Activated CD4-positive, alpha-beta T cell treated with anti-CD3 and anti-CD28 coated beads, Interleukin-10, Interleukin-2, amounts not matched to agents 100 ng/mL and 50 ng/mL, durations not matched to agents 16 hours and 8 hours (primary cell): ENCODE data around the gene NDUFB10.

Experiments
- DNase-seq: peaks from one replicate; pipeline ENCODE4 v3.0.0-alpha.2; 2020

Gene NDUFB10

DNA sequence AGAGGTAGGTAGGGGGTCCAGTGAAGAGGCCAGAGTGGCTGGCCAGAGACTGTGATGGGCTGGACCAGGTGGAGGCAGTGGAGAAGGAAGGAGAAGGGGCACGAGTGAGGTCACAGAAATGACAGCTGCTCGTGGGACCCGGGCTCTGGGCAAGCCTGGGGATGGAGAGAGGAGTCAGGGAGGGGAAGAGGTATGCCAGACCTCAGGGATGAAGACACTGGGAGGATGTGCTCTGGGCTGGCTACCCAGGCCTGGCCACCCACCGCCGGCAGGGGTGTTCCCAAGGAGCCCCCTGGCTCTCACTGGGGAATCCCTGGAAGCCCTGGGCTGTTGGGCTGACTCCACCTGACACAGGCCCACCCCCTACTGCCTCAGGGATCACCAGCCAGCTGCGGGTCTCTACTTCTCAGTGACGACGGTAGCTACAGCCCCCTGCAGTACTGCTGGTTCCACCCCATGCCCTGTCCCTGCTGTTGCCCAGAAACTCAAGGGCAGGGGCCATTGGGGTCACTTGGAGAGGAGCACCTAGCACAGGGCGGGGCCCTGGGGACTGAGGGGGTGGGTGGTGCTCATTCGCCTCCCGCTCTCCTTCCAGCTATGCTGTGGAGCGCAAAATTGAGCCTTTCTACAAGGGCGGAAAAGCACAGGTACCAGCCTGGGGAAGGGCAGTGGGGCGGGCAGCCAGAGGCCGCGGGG lies 14.3 kb downstream of the NDUFB10 start:
- no peak for DNase-seq

DNA sequence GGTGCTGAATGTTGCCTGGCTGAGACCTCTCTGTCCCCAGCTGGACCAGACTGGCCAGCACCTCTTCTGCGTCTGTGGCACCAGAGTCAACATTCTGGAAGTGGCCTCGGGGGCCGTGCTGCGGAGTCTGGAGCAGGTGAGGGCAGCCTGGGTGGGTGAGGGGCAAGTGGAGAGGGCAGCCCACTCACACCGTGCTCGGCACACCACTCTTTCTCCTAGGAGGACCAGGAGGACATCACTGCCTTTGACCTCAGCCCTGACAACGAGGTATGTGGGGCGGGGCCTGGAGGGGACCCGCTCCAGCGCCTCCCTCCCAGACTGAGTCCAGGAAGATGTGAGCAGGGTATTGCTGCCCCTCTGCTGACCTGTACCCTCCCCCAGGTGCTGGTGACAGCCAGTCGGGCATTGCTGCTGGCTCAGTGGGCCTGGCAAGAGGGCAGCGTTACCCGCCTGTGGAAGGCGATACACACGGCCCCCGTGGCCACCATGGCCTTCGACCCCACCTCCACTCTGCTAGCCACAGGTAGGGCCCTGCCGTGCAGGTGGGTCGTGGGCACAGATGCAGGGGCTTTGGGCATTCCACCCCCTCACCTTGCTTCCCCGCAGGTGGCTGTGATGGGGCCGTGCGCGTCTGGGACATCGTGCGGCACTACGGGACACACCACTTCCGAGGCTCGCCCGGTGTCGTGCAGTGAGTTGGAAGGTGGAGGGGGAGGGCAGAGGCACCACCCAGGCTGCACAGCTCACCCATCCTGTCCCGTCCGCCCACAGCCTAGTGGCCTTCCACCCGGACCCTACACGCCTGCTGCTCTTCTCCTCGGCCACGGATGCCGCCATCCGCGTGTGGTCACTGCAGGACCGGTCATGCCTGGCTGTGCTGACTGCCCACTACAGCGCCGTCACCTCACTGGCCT lies 15.1 kb downstream of the NDUFB10 start:
- DNase-seq, result no peak

DNA sequence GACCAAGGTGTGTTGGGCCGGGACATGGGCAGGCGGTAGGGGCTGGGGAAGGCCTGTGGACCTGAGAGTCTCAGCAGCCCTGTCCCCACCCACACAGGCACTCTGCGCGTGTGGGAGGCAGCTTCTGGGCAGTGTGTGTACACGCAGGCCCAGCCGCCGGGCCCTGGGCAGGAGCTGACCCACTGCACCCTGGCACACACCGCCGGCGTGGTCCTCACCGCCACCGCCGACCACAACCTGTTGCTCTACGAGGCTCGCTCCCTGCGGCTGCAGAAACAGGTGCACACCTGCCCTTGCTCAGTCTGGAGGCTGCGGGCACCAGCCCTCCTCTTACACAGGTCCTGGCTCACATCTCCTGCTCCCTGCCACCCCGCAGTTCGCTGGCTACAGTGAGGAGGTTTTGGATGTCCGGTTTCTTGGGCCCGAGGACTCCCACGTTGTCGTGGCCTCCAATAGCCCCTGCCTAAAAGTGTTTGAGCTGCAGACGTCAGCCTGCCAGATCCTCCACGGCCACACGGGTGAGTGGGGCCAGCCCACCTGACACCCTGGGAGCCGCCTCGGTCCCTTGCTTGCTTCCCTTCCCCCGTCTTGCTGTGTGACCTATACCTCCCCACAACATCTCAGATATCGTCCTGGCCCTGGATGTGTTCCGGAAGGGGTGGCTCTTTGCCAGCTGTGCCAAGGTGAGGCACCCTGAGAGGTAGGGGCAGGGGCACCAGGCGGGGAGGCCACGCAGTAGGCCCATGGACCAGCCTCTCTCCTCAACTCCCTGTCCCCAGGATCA lies 16.3 kb downstream of the NDUFB10 start:
- DNase-seq, result no peak

DNA sequence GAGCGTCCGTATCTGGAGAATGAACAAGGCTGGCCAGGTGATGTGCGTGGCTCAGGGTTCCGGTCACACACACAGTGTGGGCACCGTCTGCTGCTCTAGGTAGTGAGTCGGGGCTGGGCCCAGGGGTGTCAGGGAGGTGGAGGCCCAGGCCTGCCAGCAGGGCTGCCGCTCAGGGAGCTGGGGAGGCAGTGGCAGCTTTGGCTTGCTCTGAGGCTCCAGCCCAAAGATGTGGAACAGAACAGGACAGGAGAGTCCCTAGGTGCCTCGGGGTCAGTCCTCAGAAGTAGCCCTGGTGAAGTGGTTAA lies 16.8 kb downstream of the NDUFB10 start:
- DNase-seq, result no peak

DNA sequence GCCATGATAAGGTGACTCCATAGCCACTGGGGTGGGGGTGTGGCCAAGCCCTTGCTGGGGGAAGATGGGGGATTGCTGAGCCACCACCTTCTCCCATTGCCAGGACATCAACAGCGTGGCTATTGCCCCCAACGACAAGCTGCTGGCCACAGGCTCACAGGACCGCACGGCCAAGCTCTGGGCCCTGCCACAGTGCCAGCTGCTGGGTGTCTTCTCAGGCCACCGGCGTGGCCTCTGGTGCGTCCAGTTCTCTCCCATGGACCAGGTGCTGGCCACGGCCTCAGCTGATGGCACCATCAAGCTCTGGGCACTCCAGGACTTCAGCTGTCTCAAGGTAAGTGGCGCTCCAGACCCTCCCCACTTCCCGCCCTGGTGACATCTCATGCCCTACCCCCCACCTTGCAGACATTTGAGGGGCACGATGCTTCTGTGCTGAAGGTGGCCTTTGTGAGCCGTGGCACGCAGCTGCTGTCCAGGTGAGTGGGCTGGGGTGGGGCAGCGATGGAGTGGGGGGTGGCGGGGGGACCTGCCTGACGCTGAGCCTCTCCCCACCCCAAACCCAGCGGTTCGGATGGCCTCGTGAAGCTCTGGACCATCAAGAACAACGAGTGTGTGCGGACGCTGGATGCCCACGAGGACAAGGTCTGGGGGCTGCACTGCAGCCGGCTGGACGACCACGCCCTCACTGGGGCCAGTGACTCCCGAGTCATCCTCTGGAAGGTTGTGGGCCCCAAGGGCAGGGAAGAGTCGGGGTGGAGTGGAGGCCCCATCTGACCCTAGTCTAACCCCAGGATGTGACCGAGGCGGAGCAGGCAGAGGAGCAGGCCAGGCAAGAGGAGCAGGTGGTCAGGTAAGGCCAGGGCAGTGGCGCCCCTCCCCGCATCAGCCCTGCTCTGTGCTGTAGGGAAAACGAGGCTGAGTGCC lies 17.9 kb downstream of the NDUFB10 start:
- no peak for DNase-seq

DNA sequence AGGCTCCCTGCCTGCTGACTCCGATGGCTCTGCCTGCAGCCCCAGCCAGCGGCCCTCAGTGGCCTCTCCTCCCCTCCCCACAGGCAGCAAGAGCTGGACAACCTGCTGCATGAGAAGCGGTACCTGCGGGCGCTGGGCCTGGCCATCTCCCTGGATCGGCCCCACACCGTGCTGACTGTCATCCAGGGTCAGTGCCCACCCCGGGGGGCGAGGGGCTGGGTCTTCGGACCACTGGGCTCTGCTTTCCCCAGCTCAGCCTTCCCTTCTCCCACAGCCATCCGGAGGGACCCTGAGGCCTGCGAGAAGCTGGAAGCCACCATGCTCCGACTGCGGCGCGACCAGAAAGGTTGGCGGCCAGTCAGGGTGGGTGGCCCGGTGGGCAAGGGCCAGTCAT lies 18.5 kb downstream of the NDUFB10 start:
- no peak for DNase-seq

DNA sequence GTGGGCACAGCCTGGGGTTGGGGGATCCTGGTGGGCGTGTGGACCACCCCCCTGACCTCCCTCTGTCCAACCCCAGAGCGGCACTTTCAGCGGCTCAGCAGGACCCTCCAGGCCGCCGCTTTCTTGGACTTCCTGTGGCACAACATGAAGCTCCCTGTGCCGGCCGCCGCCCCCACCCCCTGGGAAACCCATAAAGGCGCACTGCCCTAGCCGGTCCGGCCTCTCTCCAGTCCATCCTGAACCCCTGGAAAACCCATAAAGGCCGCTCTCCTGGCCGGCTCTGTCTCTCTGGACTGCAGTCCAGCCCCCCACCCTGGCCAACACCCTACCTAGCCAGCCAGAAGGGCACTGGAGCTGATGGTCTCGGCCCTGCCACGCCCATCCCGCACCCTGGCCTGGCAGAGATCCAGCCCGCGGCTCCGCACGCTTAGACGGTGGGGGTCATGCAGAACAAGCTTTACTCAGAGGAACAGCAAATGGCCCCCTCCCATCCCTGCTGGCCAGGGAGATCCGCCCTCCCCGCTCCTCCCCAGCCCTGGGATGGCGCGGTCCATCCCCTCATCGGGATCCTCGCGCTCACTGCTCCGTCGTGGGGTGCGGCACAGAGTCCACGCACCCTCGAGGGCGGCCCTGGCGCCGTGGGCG lies 19.3 kb downstream of the NDUFB10 start:
- DNase-seq, result no peak

DNA sequence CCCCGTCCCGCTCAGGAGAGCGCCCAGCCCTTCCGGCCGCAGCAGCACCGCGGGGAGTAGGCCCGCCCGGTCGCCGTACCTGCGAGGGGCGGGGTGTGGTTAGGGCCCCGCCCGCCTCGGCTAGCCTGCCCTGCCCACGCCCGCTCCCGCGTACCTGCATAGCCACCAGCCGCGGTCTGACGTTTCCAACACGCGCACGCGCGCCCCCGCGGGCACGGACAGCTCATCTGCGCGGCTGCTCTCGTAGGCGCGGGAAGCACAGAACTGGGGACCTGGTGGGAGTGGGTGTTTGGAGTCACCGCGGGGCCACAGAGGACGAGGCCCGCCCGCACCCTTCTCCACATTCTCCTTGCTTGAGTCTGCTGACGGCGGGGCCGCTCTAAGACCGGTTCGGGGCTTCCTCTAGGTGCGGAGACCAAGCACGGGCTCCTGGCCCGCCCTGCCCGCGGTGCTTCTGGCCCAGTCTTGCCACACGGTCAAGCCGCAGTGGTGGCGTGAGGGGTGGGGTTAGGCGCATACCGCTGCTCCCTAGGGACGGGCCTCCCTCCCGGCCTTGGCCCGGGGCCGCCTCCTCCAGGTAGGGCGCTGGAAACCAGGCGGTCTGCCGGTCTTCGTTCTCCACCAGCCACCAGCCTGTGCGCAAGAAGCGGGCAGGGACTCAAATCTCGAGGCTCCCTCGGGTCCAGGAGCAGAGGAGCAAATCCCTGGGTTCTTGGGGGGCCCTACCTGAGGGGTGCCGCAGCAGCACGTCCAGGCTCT lies 20.1 kb downstream of the NDUFB10 start:
- DNase-seq, result peak; percentile 47

DNA sequence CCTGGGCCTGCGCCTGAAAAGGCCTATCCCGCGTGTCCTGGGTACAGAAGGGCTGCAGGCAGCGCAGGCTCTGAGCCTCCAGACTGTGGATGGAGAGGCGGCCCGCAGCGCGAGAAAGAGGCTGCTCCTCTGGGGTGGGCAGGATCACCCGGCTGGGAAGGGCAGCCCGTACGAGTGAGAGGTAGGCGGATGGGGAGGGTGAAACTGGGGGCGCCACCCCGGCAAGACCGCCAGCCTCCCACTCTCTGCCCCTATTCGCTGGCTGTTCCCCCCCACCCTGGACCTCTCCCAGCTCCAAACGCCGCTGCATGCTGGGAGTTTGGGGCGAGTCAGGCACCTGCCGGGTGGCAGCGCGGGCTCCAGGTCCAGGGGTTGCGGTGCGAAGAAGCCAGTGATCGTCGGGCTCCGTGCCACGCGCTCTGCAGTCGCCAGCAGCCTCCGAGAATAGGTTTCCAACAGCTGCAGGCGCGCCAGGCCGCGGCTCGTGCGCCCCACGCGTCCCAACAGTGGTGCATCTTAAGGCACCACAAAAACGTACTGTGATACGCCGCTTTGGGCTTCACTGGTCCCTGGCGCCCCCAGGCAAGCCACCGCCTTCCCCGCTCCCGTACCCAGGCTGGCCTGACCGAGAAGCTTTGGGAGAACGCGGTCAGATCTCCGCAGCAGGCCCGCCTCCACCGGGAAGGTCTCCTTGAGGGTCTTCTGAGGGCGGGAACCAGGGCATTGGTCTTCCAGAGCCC lies 20.9 kb downstream of the NDUFB10 start:
- peak; percentile 32 for DNase-seq

DNA sequence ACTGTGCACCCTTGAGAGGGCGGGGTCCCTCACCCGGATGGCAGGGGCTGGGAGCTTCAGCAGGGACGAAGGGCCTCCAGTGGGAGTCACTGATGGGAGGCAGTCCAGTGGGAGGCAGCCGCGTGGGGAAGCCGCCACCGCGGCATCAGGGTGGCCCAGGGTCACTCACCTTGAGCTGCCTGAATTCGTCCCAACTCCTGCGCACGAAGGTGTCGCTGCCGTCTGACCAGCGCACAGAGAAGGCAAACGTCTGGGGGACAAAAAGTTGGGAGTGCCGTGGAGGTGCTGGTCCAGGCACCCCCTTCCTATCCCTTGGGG lies 21.4 kb downstream of the NDUFB10 start:
- no peak for DNase-seq

DNA sequence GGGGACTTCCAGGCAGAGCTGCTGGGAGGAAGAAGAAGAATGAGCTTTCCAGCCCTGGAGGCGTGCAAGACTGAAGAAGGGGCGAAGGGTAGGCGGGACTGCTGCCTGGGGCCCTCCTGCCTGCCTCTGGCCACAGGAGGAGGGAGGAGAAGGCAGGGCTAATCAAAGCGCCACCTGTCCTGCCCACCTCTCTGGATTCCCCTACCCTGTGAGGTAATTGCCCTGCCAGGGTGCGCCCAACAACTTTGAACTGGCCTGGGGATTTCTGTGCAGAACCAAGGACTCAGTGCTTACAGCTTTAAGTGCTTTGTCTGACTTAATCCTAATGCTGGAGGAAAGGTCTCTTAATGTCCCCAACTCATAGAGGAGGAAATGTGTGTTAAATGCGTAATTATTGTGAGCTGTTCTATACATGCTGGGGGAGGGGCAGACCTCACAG lies 22.1 kb downstream of the NDUFB10 start, which contains the start of gene NOXO1:
NOXO1 (minus strand) TSS at position 72 of the 439 bp plus-strand sequence. CDS start 290 bp downstream, outside the sequence.
- no peak for DNase-seq

GRCh38 chr16:1982013-1982433 lies 22.7 kb downstream of the NDUFB10 start:
- DNase-seq, result no peak

- DNase-seq, result no peak
Observed at GRCh38 chr16:1982991-1983543, 23.7 kb downstream of the NDUFB10 start.

- peak; percentile 92 for DNase-seq
Observed at GRCh38 chr16:1983544-1984346, 24.4 kb downstream of the NDUFB10 start, which contains the start of gene GFER. GFER (plus strand) TSS chr16:1984193; CDS start chr16:1984219, 26 bp downstream.

DNA sequence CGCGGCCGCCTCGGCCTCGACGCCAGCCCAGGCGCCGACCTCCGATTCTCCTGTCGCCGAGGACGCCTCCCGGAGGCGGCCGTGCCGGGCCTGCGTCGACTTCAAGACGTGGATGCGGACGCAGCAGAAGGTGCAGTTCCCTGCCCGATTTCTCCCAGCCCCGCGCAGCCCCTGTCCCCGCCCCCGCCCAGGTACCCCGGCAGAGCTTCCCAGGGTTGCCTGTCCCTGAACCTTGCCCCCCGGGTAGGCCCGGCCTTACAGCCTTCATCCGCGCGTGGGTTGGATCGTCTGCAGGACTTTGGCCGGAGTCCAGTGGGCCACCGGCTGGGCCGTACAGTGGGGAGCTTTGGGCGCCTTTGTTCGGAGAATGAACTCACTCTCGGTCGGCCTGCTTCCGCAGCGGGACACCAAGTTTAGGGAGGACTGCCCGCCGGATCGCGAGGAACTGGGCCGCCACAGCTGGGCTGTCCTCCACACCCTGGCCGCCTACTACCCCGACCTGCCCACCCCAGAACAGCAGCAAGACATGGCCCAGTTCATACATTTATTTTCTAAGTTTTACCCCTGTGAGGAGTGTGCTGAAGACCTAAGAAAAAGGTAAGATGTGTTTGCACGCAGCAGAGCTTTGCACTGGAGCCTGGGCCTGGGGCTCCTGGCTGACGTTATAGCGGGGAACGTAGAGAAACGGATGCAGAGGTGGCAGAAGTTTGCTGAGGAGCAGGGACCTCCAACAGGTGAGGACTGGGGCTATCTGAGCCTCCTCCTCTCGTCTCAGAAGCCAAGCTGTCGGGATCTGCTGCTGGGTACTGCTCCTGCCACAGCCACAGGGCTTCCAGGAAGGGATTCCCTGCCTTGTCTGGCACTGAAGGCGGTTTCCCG lies 25.2 kb downstream of the NDUFB10 start:
- no peak for DNase-seq

DNA sequence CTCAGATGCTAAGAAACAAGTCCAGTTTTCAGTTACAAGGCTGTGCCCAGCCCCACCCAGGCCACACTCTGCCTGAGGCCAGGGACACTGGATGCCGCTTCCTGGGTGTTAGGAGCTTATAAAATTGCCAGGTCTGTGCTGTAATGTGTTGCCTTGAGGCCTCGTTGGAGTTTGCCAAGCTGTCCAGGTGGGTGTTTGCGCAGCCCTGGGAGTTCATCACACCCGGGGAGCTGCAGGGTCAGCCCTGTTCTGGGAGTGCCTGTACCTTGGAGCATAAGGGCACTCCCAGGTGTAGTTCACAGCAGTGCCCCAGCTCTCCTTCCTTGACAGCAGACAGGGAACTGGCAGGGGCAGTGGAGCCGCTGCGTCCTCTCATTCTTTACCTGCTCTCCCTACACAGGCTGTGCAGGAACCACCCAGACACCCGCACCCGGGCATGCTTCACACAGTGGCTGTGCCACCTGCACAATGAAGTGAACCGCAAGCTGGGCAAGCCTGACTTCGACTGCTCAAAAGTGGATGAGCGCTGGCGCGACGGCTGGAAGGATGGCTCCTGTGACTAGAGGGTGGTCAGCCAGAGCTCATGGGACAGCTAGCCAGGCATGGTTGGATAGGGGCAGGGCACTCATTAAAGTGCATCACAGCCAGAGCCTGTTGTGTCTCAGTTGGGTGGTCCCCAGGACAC lies 26.3 kb downstream of the NDUFB10 start:
- no peak for DNase-seq

DNA sequence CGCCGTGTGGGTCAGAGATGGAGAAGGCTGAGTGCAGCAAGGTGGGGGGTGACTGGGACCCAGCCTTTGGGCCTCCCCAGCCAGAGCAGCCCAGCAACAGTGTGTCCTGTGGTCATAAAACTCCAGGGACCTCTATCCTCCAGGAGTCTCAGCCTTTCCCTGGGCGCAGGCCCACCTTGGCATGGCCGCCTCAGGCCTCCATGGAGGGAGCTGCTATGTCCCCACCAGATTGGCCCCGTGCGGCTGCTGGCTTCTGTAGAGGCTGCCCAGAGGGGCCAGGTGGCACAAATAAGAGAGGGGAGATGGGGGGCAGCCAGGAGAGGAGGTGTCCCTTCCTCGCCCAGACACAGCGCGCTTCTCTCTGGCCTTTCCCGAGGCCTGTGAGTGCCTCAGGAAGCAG lies 27.9 kb downstream of the NDUFB10 start:
- no peak for DNase-seq
